HG03025 (cell line): ENCODE results near the gene COQ2.
"Not testable (repeated sequence)": the region's sequence is repeated elsewhere in the genome, so short reads cannot be mapped to it uniquely, and the experiment has no call there.

Source experiments
- ATAC-seq: cut with Tn5 transposase; IDR thresholded peaks from one replicate; pipeline ENCODE4 v1.9.1; 2021; ENCODE audit warnings: mild to moderate bottlenecking, moderate library complexity; ENCODE audit not compliant: unreplicated experiment, low FRiP score

Gene COQ2

DNA sequence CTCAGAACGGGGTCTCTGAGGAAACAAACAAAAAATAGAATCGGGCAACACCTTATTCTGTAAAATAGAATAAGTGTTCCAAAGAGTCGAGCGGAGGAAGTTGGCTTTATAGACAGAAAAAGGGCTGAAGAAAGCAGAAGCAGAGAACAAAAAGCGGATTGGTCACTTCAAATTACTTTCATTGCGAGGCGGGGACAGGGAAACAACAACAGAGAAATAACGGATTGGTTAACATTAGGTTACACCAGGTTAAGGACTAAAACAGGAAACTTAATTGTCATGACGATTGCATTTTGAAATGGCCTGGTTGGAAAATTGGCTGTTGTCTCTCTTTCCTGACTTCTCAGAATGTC is 433 bp upstream of the COQ2 start:
- ATAC-seq = peak; percentile 3

DNA sequence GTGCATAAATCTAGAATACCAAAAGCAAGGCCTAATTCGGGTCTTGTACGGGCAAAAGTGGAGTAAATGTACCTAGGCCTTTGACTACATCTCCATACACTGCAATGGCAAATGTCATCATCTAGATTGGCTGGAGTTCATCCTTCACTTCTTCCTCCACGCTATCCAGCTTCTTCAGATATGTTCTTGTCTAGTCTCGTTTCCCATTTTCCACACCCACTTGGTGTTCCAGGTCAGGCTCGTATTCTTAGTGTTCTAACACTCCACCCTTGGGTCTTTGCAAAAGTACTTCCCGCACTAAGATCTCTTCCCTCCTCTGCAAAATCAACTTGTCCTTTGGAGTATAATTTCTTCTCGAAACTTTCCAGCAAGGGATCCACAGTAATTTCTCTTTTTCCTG is 1.4 kb downstream of the COQ2 start:
- no peak for ATAC-seq

DNA sequence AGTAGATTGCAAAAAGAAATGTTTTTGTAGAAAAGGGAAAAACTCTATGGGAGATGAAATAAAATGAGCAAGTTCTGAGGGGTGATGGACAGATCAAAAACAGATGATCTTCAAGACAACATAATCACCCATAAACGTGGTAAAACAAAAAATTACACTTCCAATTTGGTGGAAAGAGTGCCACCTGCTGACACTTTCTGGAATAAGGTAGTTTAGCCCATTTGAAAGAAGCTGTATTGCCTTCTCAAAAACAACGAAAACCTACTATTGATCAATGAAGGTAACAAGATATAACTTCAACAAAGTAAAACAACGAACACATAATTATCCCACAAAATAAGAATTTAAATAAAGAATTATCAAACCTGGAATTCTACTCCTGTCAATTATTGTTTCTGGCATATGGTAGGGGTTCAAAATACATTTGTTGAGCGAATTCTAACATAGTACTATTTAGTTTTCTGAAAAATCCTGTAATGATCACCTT is 2.5 kb downstream of the COQ2 start:
- no peak for ATAC-seq

GRCh38 chr4:83281307-83281706 is 3.3 kb downstream of the COQ2 start:
- no peak for ATAC-seq

DNA sequence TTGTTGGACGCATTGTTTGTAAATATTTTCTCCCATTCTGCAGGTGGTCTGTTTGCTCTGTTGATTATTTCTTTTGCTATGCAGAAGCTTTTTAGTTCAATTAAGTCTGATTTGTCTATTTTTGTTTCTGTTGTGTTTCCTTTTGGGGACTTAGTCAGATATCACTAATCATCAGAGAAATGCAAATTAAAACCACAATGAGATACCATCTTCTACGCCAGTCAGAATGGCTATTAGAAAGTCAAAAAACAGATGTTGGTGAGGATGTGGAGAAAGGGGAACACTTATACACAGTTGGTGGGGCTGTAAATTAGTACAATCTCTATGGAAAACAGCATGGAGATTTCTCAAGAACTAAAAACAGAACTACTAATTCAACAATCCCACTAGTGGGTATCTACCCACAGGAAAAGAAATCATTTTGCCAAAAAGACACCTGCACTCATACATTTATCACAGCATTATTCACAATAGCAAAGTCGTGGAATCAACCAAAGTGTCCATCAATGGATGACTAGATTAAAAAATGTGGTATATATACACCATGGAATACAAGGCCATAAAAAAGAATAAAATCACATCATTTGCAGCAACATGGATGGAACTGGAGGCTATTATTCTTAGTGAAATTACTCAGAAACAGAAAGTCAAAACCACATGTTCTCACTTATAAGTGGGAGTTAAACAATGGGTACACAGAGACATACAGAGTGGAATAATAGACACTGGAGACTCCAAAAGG is 8.1 kb downstream of the COQ2 start:
- ATAC-seq = peak; percentile 65

DNA sequence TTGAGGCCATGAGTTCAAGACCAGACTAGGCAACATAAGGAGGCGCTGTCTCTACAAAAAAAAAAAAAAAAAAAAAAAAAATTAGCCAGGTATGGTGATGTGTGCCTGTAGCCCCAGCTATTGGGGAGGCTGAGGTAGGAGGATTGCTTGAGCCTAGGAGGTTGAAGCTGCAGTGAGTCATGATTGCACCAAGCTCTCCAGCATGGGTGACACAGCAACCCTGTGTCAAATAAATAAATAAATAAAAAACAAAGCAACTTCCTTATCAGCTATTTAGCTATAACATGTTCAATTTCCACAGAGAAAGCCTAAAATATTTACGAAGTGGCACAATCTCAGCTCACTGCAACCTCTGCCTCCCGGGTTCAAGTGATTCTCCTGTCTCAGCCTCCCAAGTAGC is 10.7 kb downstream of the COQ2 start:
- ATAC-seq = not testable (repeated sequence)

DNA sequence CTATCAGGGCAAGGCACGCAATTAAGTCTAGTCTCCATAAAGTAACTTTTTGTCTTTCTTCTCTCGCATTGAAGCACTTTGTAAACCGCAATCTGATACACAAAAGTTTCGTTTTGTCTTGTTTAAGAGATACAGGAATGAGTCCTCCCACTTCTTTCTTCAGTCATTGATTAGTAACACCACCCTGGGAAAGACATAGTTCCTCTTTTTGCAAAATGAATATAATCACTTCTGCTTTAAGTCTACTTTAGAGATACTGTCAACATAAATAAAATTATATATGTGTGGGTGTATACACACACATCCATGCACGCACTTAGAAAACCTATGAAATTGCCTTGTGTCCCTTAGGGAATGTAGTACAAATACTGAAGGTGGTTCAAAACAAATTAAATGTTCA is 11.7 kb downstream of the COQ2 start:
- peak; percentile 87 for ATAC-seq

DNA sequence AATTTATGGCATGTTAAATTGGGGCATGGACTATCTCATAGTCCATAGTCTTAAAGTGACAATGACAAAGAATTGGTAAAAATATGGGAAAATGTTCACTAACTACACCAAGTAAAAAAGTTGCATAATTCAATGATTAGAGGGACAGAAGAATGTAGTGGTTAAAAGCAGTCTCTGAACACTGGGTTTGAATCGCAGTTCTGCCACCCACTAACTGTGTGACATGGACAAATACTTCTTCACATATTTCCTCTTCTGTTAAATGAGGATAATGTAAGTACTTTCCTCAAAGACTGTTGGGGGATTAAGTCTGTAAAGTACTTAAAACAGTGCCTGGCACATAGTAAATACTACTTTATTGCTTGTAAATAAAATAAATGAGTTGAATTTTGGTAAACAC is 15.3 kb downstream of the COQ2 start:
- no peak for ATAC-seq

GRCh38 chr4:83268491-83268890 is 16.1 kb downstream of the COQ2 start:
- ATAC-seq = no peak

- ATAC-seq = no peak
Measured at GRCh38 chr4:83267830-83268475, 16.6 kb downstream of the COQ2 start.

- no peak for ATAC-seq
Measured at GRCh38 chr4:83267121-83267829, 17.3 kb downstream of the COQ2 start.

- ATAC-seq = no peak
Measured at GRCh38 chr4:83266689-83267088, 17.9 kb downstream of the COQ2 start.

DNA sequence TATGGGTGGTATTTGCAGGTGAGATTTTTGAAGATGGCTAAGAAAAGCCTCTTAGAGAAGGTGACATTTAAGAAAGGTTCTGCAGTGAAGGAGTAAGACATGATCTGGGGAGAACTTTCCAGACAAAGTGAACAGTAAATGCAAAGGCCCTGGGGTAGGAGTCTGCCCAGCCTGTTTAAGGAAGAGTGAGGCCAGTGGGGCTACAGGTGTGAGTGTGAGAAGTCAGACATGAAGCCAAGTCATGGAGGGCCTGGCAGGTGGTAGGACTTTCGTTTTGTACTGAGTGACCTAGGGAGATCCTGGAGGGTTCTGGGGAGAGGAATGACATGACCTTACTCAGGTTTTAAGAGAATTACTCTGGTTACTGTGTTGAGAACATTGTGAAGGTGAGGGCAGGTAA is 21.5 kb downstream of the COQ2 start:
- no peak for ATAC-seq

DNA sequence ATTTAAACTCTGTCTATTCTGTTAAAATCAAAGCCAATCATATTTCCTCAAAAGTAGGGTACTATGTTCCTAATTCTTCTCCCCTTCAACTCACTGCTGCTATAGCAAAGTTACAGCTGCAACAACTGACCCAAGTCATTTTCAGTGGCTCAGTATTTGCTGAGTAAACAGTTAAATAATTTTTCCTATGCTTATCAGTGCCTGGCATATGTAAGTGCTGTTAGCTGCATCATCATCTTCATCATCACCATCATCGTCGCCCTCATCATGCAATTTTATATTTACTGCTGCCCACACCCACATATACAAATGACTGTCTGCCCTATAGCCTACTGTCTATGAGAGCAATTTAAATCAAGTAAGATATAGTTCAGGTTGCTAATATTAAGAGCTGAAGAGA is 21.9 kb downstream of the COQ2 start:
- no peak for ATAC-seq

GRCh38 chr4:83261307-83261706 is 23.3 kb downstream of the COQ2 start:
- ATAC-seq = no peak

GRCh38 chr4:83259586-83259985 is 25.0 kb downstream of the COQ2 start:
- no peak for ATAC-seq

DNA sequence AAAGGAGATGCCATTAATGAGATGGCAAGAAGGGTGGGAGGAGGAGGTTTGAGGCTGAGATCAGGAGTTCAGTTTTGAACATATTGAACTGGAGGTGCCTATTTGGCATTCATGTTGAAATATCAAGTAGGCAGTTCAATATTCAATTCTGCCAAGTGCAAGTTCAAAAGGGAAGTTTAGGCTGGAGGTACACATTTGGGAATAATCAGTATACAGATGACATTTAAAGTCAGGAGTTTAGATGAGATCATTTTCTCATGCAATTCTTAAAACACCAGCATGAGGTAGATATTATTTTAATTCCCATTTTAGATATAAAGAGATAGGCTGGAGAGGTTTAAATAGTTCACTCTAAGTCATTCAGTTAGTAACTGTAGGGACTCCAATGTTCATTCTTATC is 26.1 kb downstream of the COQ2 start:
- ATAC-seq = no peak

GRCh38 chr4:83257811-83258210 is 26.8 kb downstream of the COQ2 start:
- no peak for ATAC-seq

GRCh38 chr4:83255584-83255983 is 29.0 kb downstream of the COQ2 start:
- ATAC-seq = no peak

- ATAC-seq = no peak
Measured at GRCh38 chr4:83252782-83253405, 31.7 kb downstream of the COQ2 start.

- ATAC-seq = no peak
Measured at GRCh38 chr4:83251447-83251830, 33.2 kb downstream of the COQ2 start.
